GM23338 (cell line): ENCODE measurements around the gene DHX32. TPM values are rescaled to one million over a fixed set of nuclear protein-coding genes. Genes with fewer than 3 reads are reported as not detected.

ENCODE experiments used
- ATAC-seq: fragments of 200-7000 bp; cut with Tn5 transposase; 3 replicates; pipeline ENCODE4 v1.9.1; 2020
- DNase-seq: peaks from one replicate; pipeline ENCODE4 v3.0.0-alpha.2; 2015; ENCODE audit warnings: low spot score
- H2AFZ ChIP-seq: fragments of 200-600 bp; sonication (generic); 2 replicates; pipeline ENCODE4 v1.8.0; 2016; ENCODE audit warnings: antibody characterized with exemption, mild to moderate bottlenecking, moderate library complexity
- H3F3A ChIP-seq: fragments of 200-600 bp; sonication (generic); replicated peaks from 2 replicates; pipeline ENCODE4 v1.8.0; 2017; ENCODE audit warnings: antibody characterized with exemption, mixed run types, low read depth
- H3K27ac ChIP-seq: fragments of 200-600 bp; sonication (generic); 2 replicates; pipeline ENCODE4 v1.6.1; 2016; ENCODE audit warnings: low read depth
- H3K27me3 ChIP-seq: fragments of 200-600 bp; sonication (generic); 2 replicates; pipeline ENCODE4 v1.8.0; 2016; ENCODE audit warnings: mild to moderate bottlenecking, mixed run types, moderate library complexity; ENCODE audit not compliant: insufficient read depth
- H3K36me3 ChIP-seq: fragments of 200-600 bp; sonication (generic); 2 replicates; pipeline ENCODE4 v1.8.0; 2016; ENCODE audit warnings: mild to moderate bottlenecking; ENCODE audit not compliant: insufficient read depth
- H3K4me1 ChIP-seq: fragments of 200-600 bp; sonication (generic); 2 replicates; pipeline ENCODE4 v1.8.0; 2016; ENCODE audit warnings: mild to moderate bottlenecking, moderate library complexity; ENCODE audit not compliant: insufficient read depth
- H3K4me2 ChIP-seq: fragments of 200-600 bp; sonication (generic); 2 replicates; pipeline ENCODE4 v1.7.1; 2017; ENCODE audit warnings: mixed run types
- H3K4me3 ChIP-seq: fragments of 200-600 bp; sonication (generic); 2 replicates; pipeline ENCODE4 v1.6.1; 2016; ENCODE audit warnings: mixed run types
- H3K79me2 ChIP-seq: fragments of 200-600 bp; sonication (generic); replicated peaks from 2 replicates; pipeline ENCODE4 v1.8.0; 2017; ENCODE audit warnings: mild to moderate bottlenecking; ENCODE audit not compliant: insufficient read depth
- H3K9me2 ChIP-seq: fragments of 200-600 bp; sonication (generic); 2 replicates; pipeline ENCODE4 v1.8.0; 2017; ENCODE audit not compliant: insufficient read depth
- H4K20me1 ChIP-seq: fragments of 200-600 bp; sonication (generic); replicated peaks from 2 replicates; pipeline ENCODE4 v1.8.0; 2017; ENCODE audit warnings: mild to moderate bottlenecking; ENCODE audit not compliant: insufficient read depth
- H3K27ac Mint-ChIP-seq: 2 replicates; pipeline ENCODE4 v1.8.0; 2020; ENCODE audit warnings: inconsistent platforms, mild to moderate bottlenecking, moderate library complexity, mixed read lengths
- H3K27me3 Mint-ChIP-seq: 3 replicates; pipeline ENCODE4 v1.8.0; 2022; ENCODE audit warnings: low read depth, mild to moderate bottlenecking, moderate library complexity, mixed read lengths, inconsistent platforms; ENCODE audit not compliant: insufficient read depth, poor library complexity
- H3K36me3 Mint-ChIP-seq: 3 replicates; pipeline ENCODE4 v1.8.0; 2021; ENCODE audit warnings: low read depth, mild to moderate bottlenecking, inconsistent platforms, moderate library complexity, mixed read lengths
- H3K4me1 Mint-ChIP-seq: 3 replicates; pipeline ENCODE4 v1.8.0; 2020; ENCODE audit warnings: mild to moderate bottlenecking, inconsistent platforms, mixed read lengths
- H3K4me3 Mint-ChIP-seq: 3 replicates; pipeline ENCODE4 v1.8.0; 2021; ENCODE audit warnings: moderate library complexity, mild to moderate bottlenecking, inconsistent platforms, mixed read lengths
- H3K9me3 Mint-ChIP-seq: 3 replicates; pipeline ENCODE4 v1.8.0; 2020; ENCODE audit warnings: moderate library complexity, mild to moderate bottlenecking, inconsistent platforms, mixed read lengths
- CREB1 ChIP-seq: fragments of 250-450 bp; sonication (Bioruptor Pico); IDR thresholded peaks from 2 replicates; pipeline ENCODE4 v1.5.0; 2020; ENCODE audit warnings: low read depth, mild to moderate bottlenecking, moderate library complexity
- CTCF ChIP-seq, 2 experiments: fragments of 200-600 bp in 1 of 2; sonication (generic) in 1 of 2; conservative IDR thresholded peaks; 2 replicates each; pipeline versions ENCODE4 v1.5.1 to v1.6.1; 2016 to 2017; ENCODE audit warnings: antibody characterized with exemption in 2 of 2, low read depth in 2 of 2, mild to moderate bottlenecking in 2 of 2, moderate library complexity in 1 of 2
- ETS1 ChIP-seq: IDR thresholded peaks from 2 replicates; pipeline ENCODE4 v1.6.1; 2016; ENCODE audit warnings: antibody characterized with exemption
- EZH2phosphoT487 ChIP-seq: fragments of 200-600 bp; sonication (generic); IDR thresholded peaks from one replicate; pipeline ENCODE4 v1.8.1; 2018; ENCODE audit warnings: antibody characterized with exemption; ENCODE audit not compliant: unreplicated experiment
- JUNB ChIP-seq: IDR thresholded peaks from one replicate; pipeline ENCODE4 v1.6.1; 2016; ENCODE audit warnings: antibody characterized with exemption; ENCODE audit not compliant: unreplicated experiment
- NANOG ChIP-seq: IDR thresholded peaks from 2 replicates; pipeline ENCODE4 v1.6.1; 2016; ENCODE audit warnings: antibody characterized with exemption, borderline replicate concordance
- POLR2AphosphoS5 ChIP-seq: IDR thresholded peaks from 2 replicates; pipeline ENCODE4 v1.6.1; 2016; ENCODE audit warnings: antibody characterized with exemption, low read depth
- REST ChIP-seq: IDR thresholded peaks from one replicate; pipeline ENCODE4 v1.6.1; 2018; ENCODE audit warnings: antibody characterized with exemption; ENCODE audit not compliant: unreplicated experiment
- ZNF114 ChIP-seq: fragments of 250-450 bp; sonication (Bioruptor Pico); IDR thresholded peaks from 2 replicates; pipeline ENCODE4 v1.5.0; 2020; ENCODE audit warnings: mild to moderate bottlenecking, moderate library complexity
- ZNF331 ChIP-seq: fragments of 250-450 bp; sonication (Bioruptor Pico); IDR thresholded peaks from 2 replicates; pipeline ENCODE4 v1.5.0; 2020; ENCODE audit warnings: low read depth, mild to moderate bottlenecking, moderate library complexity
- ZNF462 ChIP-seq: fragments of 250-450 bp; sonication (Bioruptor Pico); IDR thresholded peaks from 2 replicates; pipeline ENCODE4 v1.5.0; 2020; ENCODE audit warnings: mild to moderate bottlenecking, moderate library complexity
- polyA plus RNA-seq: library from polyadenylated mRNA; unstranded; fragments of >200 nt; fragmentation: Nextera tagmentation; extraction: Ambion mirVana; gene quantifications from 2 replicates; pipeline ENCODE4 v1.2.1, GENCODE V29; 2016
- total RNA-seq: library from RNA; depleted of rRNA; stranded (reverse); fragments of >200 nt; shearing (Covaris generic); gene quantifications from 2 replicates; pipeline ENCODE4 v1.2.3, GENCODE V29; 2014

DHX32 gene
- total and polyA plus RNA-seq, 2 experiments from 2014 or later = 9.5 to 21.6 TPM

GRCh38 chr10:125926247-125926646 is 45.2 kb upstream of the DHX32 start (continued):
- TF ChIP-seq ETS1 (no peak), POLR2AphosphoS5 (no peak), NANOG (no peak)

- H3K9me3 Mint-ChIP-seq = peaks cover 6% of the 10 kb centered on the region; the same call in 2 of the 3 replicates
- Histone ChIP-seq H3F3A (no peaks in the 10 kb centered on the region), H3K27ac (no peak overlapping the region), H2AFZ (no peak overlapping the region), H3K27me3 (no peaks in the 10 kb centered on the region), H3K4me3 (no peak overlapping the region), H3K4me2 (no peak overlapping the region), H3K79me2 (no peaks in the 10 kb centered on the region), H3K9me2 (no peaks in the 10 kb centered on the region), H4K20me1 (no peaks in the 10 kb centered on the region), H3K36me3 (no peaks in the 10 kb centered on the region), H3K4me1 (no peaks in the 10 kb centered on the region)
- ATAC-seq = no peak
- no peaks in the 10 kb centered on the region for H3K36me3 Mint-ChIP-seq
- H3K27ac Mint-ChIP-seq = no peak overlapping the region
- no peaks in the 10 kb centered on the region for H3K27me3 Mint-ChIP-seq
- H3K4me3 Mint-ChIP-seq = no peak overlapping the region
- DNase-seq = no peak
- H3K4me1 Mint-ChIP-seq = no peaks in the 10 kb centered on the region
- no peak for TF ChIP-seq EZH2phosphoT487
- no peak for TF ChIP-seq JUNB
- no peak for TF ChIP-seq ZNF462
- TF ChIP-seq CTCF (conservative IDR thresholded peaks at IDR 0.05; ENCODE audit: low read depth in 2 of 2) = no peak
- TF ChIP-seq ETS1 = no peak
- no peak for TF ChIP-seq POLR2AphosphoS5
- no peak for TF ChIP-seq ZNF114 (CRISPR knock-in tag)
- TF ChIP-seq NANOG = no peak
- no peak for TF ChIP-seq CREB1 (CRISPR knock-in tag)
- TF ChIP-seq ZNF331 (CRISPR knock-in tag) = no peak
- no peak for TF ChIP-seq REST
Observed at GRCh38 chr10:125925262-125925834, 44.3 kb upstream of the DHX32 start.
